HG03575 (cell line): Measurements from ENCODE around the gene EXOSC5.
"Not testable (repeated sequence)": the region's sequence is repeated elsewhere in the genome, so short reads cannot be mapped to it uniquely, and the experiment has no call there.

Source experiments
- ATAC-seq: cut with Tn5 transposase; IDR thresholded peaks from one replicate; pipeline ENCODE4 v1.9.1; 2021; ENCODE audit not compliant: unreplicated experiment, insufficient number of reproducible peaks, low FRiP score; ENCODE audit errors: extremely low read depth

EXOSC5 gene

GRCh38 chr19:41377977-41378709 lies 19.0 kb downstream of the EXOSC5 start:
- ATAC-seq = no peak

- ATAC-seq = no peak
These were observed 20.2 kb downstream of the EXOSC5 start for GRCh38 chr19:41376998-41377365.

GRCh38 chr19:41376241-41376997 lies 20.7 kb downstream of the EXOSC5 start, which contains the start of gene TMEM91:
TMEM91 (plus strand) TSS chr19:41376533; CDS start chr19:41378310, 1,777 bp downstream.
- ATAC-seq = no peak

GRCh38 chr19:41373993-41374392 lies 23.2 kb downstream of the EXOSC5 start:
- no peak for ATAC-seq

GRCh38 chr19:41372501-41372900 lies 24.7 kb downstream of the EXOSC5 start:
- ATAC-seq = no peak

- no peak for ATAC-seq
These were observed 25.6 kb downstream of the EXOSC5 start for GRCh38 chr19:41371541-41371940.

GRCh38 chr19:41371119-41371518 lies 26.0 kb downstream of the EXOSC5 start:
- ATAC-seq = not testable (repeated sequence)

- no peak for ATAC-seq
These were observed 27.4 kb downstream of the EXOSC5 start for GRCh38 chr19:41369769-41370168.

GRCh38 chr19:41367848-41368301 lies 29.3 kb downstream of the EXOSC5 start:
- no peak for ATAC-seq

- no peak for ATAC-seq
These were observed 31.1 kb downstream of the EXOSC5 start for GRCh38 chr19:41366089-41366488.

- ATAC-seq = no peak
These were observed 32.4 kb downstream of the EXOSC5 start for GRCh38 chr19:41364524-41365391.

GRCh38 chr19:41363753-41364523 lies 33.2 kb downstream of the EXOSC5 start, which contains the start of gene B9D2:
B9D2 (minus strand) TSS chr19:41364149; CDS start chr19:41363519, 630 bp downstream.
- ATAC-seq = peak; percentile 80

GRCh38 chr19:41363371-41363752 lies 33.8 kb downstream of the EXOSC5 start:
- no peak for ATAC-seq

GRCh38 chr19:41362143-41362847 lies 34.9 kb downstream of the EXOSC5 start:
- ATAC-seq = no peak

- ATAC-seq = no peak
These were observed 37.4 kb downstream of the EXOSC5 start for GRCh38 chr19:41359741-41360140.

GRCh38 chr19:41357746-41358145 lies 39.4 kb downstream of the EXOSC5 start:
- no peak for ATAC-seq

GRCh38 chr19:41356984-41357739 lies 40.0 kb downstream of the EXOSC5 start:
- no peak for ATAC-seq
